NT2/D1 (cell line): ENCODE measurements around the gene NLRP8.
"Not testable (repeated sequence)": the region's sequence is repeated elsewhere in the genome, so short reads cannot be mapped to it uniquely, and the experiment has no call there.

ENCODE experiments used
- DNase-seq: peaks from one replicate; pipeline ENCODE4 v3.0.0-alpha.2; 2011; ENCODE audit warnings: low read depth, low spot score
- H3K27me3 ChIP-seq: 2 replicates; pipeline ENCODE4 v1.6.0; 2011; ENCODE audit warnings: mild to moderate bottlenecking; ENCODE audit not compliant: insufficient read length, insufficient read depth
- H3K36me3 ChIP-seq: 2 replicates; pipeline ENCODE4 v1.6.1; 2011; ENCODE audit warnings: mild to moderate bottlenecking, low read length, mixed read lengths; ENCODE audit not compliant: insufficient read depth, insufficient read length
- H3K4me1 ChIP-seq: 2 replicates; pipeline ENCODE4 v1.5.1; 2011; ENCODE audit not compliant: insufficient read depth, insufficient read length
- H3K4me3 ChIP-seq: 2 replicates; pipeline ENCODE4 v1.5.1; 2011; ENCODE audit warnings: low read depth; ENCODE audit not compliant: insufficient read length
- H3K9ac ChIP-seq: 2 replicates; pipeline ENCODE4 v1.6.0; 2011; ENCODE audit warnings: low read depth; ENCODE audit not compliant: insufficient read length
- H3K9me3 ChIP-seq: 2 replicates; pipeline ENCODE4 v1.5.1; 2011; ENCODE audit warnings: mild to moderate bottlenecking, low read length; ENCODE audit not compliant: insufficient read depth
- SUZ12 ChIP-seq: IDR thresholded peaks from 2 replicates; pipeline ENCODE4 v1.6.1; 2011; ENCODE audit not compliant: insufficient read length, insufficient read depth; ENCODE audit errors: extremely low read depth
- YY1 ChIP-seq: IDR thresholded peaks from 2 replicates; pipeline ENCODE4 v1.6.1; 2011; ENCODE audit not compliant: insufficient read length, insufficient read depth
- ZNF274 ChIP-seq: IDR thresholded peaks from 2 replicates; pipeline ENCODE4 v1.6.1; 2011; ENCODE audit warnings: mild to moderate bottlenecking, low read depth, low read length

Gene NLRP8

DNA sequence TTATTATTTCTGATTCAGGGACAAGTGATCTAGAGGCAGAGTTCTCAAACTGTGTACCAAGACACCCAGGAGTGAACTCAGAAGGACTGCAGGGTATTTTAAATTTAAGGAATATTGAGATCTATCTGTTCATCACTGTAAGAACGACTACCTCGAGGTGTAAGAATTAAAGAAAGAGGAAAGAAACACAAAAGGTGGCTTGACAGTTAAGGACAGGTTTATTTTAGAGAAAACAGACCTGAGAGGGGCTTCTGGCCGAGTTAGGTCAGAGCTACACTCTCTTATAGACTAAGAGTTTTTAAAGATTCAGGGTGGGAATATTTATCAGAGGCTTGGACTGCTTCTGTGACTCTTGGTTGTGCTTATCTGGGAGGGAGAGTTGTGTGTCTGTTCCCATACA is 26.4 kb downstream of the NLRP8 start:
- no peak overlapping the region for H3K4me3 ChIP-seq
- no peak overlapping the region for H3K9ac ChIP-seq
- no peak for DNase-seq
- no peaks in the 10 kb centered on the region for H3K27me3 ChIP-seq
- no peaks in the 10 kb centered on the region for H3K36me3 ChIP-seq
- H3K9me3 ChIP-seq, result peaks cover 20% of the 10 kb centered on the region
- no peak for TF ChIP-seq ZNF274
- H3K4me1 ChIP-seq, result no peaks in the 10 kb centered on the region

DNA sequence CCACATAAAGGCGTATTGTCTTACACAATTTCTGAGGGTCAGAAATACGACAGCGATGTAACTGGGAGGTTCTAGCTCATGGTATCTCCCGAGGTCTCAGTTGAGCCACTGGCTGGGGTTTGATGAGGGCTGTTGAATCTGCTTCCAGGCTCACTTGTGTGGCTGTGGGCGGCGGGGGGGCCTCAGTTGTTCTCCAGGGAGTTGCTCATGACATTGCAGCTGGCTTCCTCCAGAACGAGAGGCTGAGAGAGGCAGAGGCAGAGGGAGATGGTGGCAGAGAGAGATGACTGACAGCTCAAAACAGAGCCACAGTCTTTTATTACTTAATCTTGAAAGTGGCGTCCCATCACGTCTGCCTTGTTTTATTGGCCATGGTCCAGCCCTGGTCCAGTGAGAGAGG is 32.8 kb downstream of the NLRP8 start:
- no peaks in the 10 kb centered on the region for H3K4me1 ChIP-seq
- no peak for TF ChIP-seq YY1
- no peak for TF ChIP-seq SUZ12
- TF ChIP-seq ZNF274, result no peak
- no peaks in the 10 kb centered on the region for H3K9me3 ChIP-seq
- H3K27me3 ChIP-seq, result no peaks in the 10 kb centered on the region
- DNase-seq, result no peak
- no peak overlapping the region for H3K4me3 ChIP-seq
- H3K9ac ChIP-seq, result no peak overlapping the region
- no peaks in the 10 kb centered on the region for H3K36me3 ChIP-seq

DNA sequence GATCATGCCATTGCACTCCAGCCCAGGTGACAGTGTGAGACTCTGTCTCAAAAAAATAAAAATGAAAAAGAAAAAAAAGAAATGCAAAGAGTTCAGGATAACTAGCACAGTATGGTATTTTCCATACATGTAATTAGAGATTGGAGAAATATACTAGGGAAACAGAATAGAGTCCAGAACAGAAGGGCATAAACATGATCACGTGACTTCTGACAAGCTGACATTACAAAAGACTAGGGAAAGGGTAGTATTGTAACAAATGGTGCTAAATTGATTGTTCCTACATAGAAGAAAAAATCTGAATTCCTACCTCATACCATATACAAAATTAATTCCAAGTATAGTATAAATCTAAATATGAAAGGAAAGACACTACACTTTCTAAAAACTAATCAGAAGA is 37.6 kb downstream of the NLRP8 start:
- no peaks in the 10 kb centered on the region for H3K27me3 ChIP-seq
- no peaks in the 10 kb centered on the region for H3K9me3 ChIP-seq
- H3K36me3 ChIP-seq, result no peaks in the 10 kb centered on the region
- no peak overlapping the region for H3K4me3 ChIP-seq
- no peak overlapping the region for H3K9ac ChIP-seq
- no peaks in the 10 kb centered on the region for H3K4me1 ChIP-seq
- no peak for DNase-seq
- TF ChIP-seq YY1 (no peak), SUZ12 (no peak), ZNF274 (no peak)

- Histone ChIP-seq H3K9me3 (no peaks in the 10 kb centered on the region), H3K36me3 (no peaks in the 10 kb centered on the region)
Measured at GRCh38 chr19:55986487-55986886, 38.9 kb downstream of the NLRP8 start, which contains the start of gene NLRP5. Gene NLRP5, plus strand, starts transcription at chr19:55986775.

GRCh38 chr19:55990831-55991230 is 43.2 kb downstream of the NLRP8 start:
- Histone ChIP-seq H3K36me3 (no peaks in the 10 kb centered on the region), H3K9ac (no peak overlapping the region), H3K4me1 (no peaks in the 10 kb centered on the region), H3K9me3 (no peaks in the 10 kb centered on the region), H3K4me3 (no peak overlapping the region), H3K27me3 (no peaks in the 10 kb centered on the region)
- DNase-seq, result no peak
- TF ChIP-seq YY1, result no peak
- TF ChIP-seq ZNF274, result no peak
- no peak for TF ChIP-seq SUZ12

More at GRCh38 chr19:55986487-55986886, 38.9 kb downstream of the NLRP8 start, which contains the start of gene NLRP5:
- Histone ChIP-seq H3K9ac (no peak within 1 kb of the TSS), H3K4me1 (no peaks in the 10 kb centered on the region), H3K4me3 (no peak within 1 kb of the TSS), H3K27me3 (no peaks in the 10 kb centered on the region)
- TF ChIP-seq YY1 (no peak), ZNF274 (no peak), SUZ12 (no peak)
- no peak for DNase-seq

DNA sequence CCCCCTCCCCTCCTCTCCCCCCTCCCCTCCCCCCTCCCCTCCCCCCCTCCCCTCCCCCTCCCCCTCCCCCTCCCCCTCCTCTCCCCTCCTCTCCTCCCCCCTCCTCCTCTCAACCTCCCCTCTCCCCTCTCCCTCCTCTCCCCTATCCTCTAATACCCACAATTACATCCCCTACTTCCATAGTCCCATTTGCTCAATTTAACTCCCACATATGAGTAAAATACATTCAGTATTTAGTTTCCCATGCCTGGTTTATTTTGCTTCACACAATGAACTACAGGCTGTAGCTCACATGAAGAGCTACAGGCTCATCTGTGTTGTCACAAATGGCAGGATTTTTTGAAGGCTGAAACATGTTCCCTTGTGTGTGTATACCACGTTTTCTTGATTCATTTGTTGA is 45.9 kb downstream of the NLRP8 start:
- Histone ChIP-seq H3K4me1 (no peaks in the 10 kb centered on the region), H3K4me3 (no peak overlapping the region), H3K36me3 (no peaks in the 10 kb centered on the region), H3K9ac (no peak overlapping the region), H3K9me3 (no peaks in the 10 kb centered on the region), H3K27me3 (no peaks in the 10 kb centered on the region)
- DNase-seq, result no peak
- TF ChIP-seq YY1 (no peak), SUZ12 (no peak), ZNF274 (no peak)

- H3K9me3 ChIP-seq, result no peaks in the 10 kb centered on the region
Measured at GRCh38 chr19:56014765-56015164, 67.1 kb downstream of the NLRP8 start.

DNA sequence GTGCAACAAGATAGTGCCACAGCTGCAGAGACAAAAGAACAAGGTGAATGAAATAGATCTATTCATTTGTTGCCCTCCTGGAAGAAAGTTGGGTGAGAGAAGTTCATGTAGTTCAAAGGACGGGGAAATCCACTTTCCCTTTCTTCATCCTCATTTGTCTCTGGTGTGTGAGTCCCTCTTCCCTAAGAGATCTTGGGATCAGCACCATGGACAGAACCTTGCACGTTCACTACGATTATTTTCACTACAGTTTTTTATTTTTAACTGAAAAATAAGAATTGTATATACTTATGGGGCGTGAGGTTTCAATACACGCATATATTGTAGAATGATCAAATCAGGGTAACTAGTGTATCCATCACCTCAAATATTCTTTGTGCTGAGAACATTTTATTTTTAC is 68.1 kb downstream of the NLRP8 start:
- TF ChIP-seq SUZ12 (no peak), YY1 (no peak), ZNF274 (no peak)
- Histone ChIP-seq H3K9ac (no peak overlapping the region), H3K4me3 (no peak overlapping the region), H3K36me3 (no peaks in the 10 kb centered on the region), H3K9me3 (no peaks in the 10 kb centered on the region), H3K27me3 (peaks cover 22% of the 10 kb centered on the region), H3K4me1 (no peaks in the 10 kb centered on the region)
- DNase-seq, result peak; percentile 3

More at GRCh38 chr19:56014765-56015164, 67.1 kb downstream of the NLRP8 start:
- no peaks in the 10 kb centered on the region for H3K4me1 ChIP-seq
- TF ChIP-seq SUZ12, result no peak
- TF ChIP-seq ZNF274, result no peak
- no peak for TF ChIP-seq YY1
- H3K9ac ChIP-seq, result no peak overlapping the region
- no peak for DNase-seq
- no peak overlapping the region for H3K4me3 ChIP-seq
- peaks cover 22% of the 10 kb centered on the region for H3K27me3 ChIP-seq
- no peaks in the 10 kb centered on the region for H3K36me3 ChIP-seq

DNA sequence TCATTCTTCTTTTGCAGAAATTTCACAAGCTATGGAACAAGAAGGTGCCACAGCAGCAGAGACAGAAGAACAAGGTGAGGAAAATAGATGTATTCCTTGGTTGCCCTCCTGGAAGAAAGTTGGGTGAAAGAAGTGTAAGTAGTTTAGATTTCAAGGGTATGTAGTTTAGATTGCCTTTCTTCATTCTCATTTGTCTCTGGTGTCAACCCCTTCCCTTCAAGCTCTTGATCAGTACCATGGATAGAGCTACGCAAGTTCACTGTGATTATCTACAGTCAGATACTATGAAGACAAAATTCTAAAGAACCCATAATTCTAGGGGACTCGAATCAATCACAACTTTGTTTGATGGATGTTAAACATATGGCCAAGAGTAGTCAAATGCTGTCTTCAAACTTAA is 71.7 kb downstream of the NLRP8 start:
- not testable (repeated sequence) for H3K36me3 ChIP-seq, H3K9ac ChIP-seq, H3K4me3 ChIP-seq, H3K9me3 ChIP-seq, DNase-seq, H3K4me1 ChIP-seq
- H3K27me3 ChIP-seq, result peaks cover 34% of the 10 kb centered on the region

GRCh38 chr19:56020355-56020975 is 72.8 kb downstream of the NLRP8 start:
- not testable (repeated sequence) for H3K4me3 ChIP-seq, H3K4me1 ChIP-seq, H3K9ac ChIP-seq, H3K36me3 ChIP-seq, H3K9me3 ChIP-seq, DNase-seq
- H3K27me3 ChIP-seq, result peaks cover 28% of the 10 kb centered on the region
